GM19395 (cell line): ENCODE results near the gene ATP13A1.

Experiments used
- ATAC-seq: cut with Tn5 transposase; IDR thresholded peaks from one replicate; pipeline ENCODE4 v1.9.1; 2021; ENCODE audit warnings: mild to moderate bottlenecking, moderate library complexity; ENCODE audit not compliant: unreplicated experiment

Gene ATP13A1

GRCh38 chr19:19645233-19645870 is 18.1 kb downstream of the ATP13A1 start:
- no peak for ATAC-seq

GRCh38 chr19:19644054-19644388 is 19.5 kb downstream of the ATP13A1 start:
- ATAC-seq, result no peak

GRCh38 chr19:19643158-19644053 is 20.1 kb downstream of the ATP13A1 start, which contains the start of gene GMIP:
GMIP (minus strand) TSS chr19:19643657; CDS start chr19:19643529, 128 bp downstream.
- ATAC-seq, result peak; percentile 77

DNA sequence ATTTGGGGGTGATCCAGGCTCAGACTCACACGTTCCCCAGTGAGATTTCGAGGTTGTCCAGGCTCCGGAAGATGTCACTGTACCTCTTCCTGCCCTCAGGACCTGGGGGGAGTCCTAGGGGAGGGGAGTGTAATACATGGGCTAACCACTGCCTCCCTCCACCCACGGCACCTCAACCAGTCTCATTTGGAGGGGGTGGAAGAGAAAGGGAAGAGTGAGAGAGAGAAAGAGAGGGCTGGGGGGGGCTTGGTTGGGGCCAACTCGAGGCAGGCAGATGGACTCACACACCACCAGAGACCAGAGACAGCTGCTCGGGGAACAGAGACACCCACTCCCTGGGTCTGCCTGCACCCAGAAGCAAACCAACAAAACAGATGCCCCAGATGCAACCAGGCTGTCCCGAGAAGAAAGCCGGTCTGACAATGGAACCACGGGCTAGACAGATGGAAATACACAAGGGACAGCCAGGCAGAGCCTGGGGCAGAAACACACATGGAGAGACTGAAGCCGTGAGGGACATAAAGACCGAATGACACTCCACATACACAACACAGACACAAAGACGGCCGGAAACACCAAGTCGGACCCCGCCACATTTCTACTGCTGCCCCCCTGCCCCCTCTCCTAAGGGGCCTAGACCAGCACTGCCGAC is 20.8 kb downstream of the ATP13A1 start:
- ATAC-seq, result no peak

DNA sequence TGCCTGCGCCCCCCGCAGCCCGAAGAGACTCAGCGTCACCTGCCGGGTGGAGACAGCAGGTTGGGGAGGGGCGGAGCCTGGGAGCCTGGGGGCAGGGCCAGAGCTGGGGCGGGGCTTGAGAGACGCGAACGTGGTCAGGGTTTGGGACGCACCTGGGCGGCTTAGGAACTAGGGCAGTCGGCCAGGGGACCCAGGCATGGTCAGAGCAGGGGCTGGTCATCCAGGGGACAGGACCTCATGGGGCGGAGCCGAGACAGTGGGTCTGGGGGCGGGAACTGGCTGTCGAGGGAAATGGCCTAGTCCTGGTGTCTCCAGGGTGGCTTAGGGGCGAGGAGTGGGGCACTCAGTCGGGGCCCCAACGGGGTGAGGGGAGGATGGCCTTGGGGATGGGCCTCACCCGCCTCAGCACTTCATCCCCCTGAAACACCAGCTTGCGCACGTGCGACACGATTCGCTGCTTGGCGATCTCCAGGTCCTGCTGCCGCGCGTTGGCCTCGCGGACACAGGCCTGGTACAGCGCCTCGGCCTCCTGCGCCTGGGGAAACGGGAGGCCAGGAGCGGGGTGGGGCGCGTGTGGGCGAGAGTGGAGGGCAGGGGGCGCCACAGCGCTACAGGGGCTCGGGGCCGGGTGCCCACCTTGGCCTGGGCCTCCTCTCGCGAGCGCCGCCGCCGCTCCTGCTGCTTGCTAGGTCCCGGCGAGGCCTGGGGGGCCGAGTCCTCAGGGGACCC is 25.8 kb downstream of the ATP13A1 start:
- no peak for ATAC-seq

DNA sequence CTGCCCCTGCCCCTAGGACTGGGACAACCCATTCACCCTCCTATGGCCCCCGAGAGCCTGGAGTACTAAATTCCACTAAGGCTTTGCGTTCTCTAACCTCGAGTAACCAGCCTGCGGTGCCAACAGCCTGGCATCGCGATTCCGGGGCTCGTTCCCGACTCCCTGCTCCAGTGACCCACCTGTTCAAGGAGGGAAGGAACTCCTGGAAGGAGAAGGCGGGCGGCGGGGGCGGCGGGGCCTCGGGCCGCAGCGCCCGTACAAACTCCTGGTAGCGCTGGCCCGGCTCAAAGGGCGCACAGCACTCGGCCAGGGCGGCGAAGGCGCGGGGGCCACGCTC is 26.3 kb downstream of the ATP13A1 start:
- no peak for ATAC-seq

- no peak for ATAC-seq
Measured at GRCh38 chr19:19636573-19637185, 26.8 kb downstream of the ATP13A1 start.

DNA sequence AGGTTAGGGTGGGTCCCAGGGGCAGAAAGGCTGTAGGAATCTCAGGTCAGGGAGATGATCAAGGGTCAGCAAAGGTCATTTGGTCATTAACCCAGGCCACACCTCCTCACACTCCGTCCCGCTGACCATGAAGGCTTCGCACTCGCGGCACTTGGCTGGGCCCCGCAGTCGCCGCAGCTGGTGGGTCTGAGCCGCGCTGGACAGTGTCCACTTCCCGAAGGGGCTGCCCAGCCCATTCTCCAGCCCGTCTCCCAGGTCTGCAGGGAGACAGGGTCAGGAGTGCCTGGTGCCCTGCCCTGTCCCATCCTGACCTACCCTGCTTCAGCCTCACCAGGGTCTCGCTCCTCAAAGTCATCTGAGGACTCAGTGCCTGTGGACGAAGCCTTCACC is 28.2 kb downstream of the ATP13A1 start:
- no peak for ATAC-seq

DNA sequence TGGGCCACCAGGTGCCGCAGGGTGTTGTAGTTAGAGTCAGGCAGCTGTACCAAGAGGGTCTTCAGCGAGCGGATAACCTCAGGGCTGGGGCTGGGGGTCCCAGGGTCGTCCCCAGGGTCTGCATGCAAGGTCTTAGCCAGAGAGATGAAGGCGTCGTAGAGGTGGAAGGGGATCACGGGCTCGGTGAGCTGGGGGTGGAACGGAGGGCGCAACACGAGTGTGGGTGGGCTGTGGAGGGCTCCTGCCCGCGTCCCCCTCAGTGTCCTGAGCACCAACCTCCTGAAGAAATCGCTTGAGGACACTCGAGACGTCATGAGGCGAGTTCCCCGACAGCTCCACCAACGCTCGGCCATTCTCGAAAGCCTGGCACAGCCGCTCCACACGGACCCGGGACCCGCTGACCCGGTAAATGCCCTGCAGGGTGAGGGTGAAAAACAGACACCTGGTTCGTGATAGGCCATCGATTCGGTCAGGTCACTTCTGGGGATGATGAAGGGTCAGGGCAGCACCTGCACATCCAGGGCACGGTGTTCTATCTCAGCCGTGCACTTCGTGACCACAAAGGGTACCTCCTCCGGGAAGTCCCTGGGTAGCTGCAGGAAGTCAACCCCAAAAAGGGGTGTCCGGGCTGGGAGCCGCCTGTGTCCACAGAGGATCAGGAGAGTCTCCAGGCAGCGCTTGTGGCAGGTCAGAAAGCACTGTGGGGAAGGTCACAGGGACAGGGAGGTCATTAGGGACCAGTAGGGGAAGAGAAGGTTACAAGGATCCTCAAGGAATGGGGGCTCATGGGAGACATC is 28.8 kb downstream of the ATP13A1 start:
- ATAC-seq, result no peak

- no peak for ATAC-seq
Measured at GRCh38 chr19:19633711-19634515, 29.6 kb downstream of the ATP13A1 start.

GRCh38 chr19:19632661-19633060 is 30.8 kb downstream of the ATP13A1 start:
- no peak for ATAC-seq

GRCh38 chr19:19631346-19631745 is 32.1 kb downstream of the ATP13A1 start:
- no peak for ATAC-seq

DNA sequence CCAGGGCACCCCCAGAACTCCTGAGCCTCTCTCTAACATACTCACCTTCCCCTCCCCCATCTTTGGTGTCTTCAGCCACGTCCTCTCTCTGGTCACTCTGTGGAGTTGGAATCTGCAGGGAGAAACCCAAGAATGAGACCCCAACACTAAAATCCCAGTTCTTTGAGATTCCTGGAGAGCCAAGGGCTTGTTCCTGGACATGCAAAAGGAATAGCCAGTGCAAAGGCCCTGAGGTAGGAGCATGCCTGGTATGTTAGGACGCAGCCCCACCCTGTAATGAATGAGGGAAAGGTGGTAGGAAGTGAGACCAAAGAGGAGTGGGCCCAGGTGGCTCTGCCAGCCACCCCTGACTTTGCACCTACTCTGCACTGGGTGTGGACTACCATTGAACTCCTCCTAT is 33.0 kb downstream of the ATP13A1 start:
- ATAC-seq, result no peak

DNA sequence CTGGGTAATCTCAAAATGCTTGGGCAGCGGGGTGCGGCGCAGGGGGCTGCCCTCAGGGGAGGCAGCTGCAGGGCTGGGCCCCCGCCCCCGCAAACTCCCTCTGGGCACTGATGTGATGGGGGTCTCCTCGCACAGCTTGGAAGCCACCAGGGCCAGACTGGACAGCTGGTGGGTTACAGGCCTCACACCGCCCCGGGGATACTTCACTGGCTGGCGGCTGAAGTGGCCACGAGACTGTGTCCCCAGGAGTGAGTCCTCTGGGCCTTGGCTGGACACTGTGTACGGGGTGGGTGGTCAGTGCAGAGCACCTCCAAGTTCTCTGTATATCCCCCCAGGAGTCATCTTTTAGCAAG is 33.4 kb downstream of the ATP13A1 start:
- ATAC-seq, result no peak

GRCh38 chr19:19628501-19629134 is 34.9 kb downstream of the ATP13A1 start:
- ATAC-seq, result no peak

- no peak for ATAC-seq
Measured at GRCh38 chr19:19627621-19628500, 35.6 kb downstream of the ATP13A1 start, which contains the start of gene LPAR2. LPAR2 (minus strand) TSS chr19:19628220; CDS start chr19:19627275, 945 bp downstream.

DNA sequence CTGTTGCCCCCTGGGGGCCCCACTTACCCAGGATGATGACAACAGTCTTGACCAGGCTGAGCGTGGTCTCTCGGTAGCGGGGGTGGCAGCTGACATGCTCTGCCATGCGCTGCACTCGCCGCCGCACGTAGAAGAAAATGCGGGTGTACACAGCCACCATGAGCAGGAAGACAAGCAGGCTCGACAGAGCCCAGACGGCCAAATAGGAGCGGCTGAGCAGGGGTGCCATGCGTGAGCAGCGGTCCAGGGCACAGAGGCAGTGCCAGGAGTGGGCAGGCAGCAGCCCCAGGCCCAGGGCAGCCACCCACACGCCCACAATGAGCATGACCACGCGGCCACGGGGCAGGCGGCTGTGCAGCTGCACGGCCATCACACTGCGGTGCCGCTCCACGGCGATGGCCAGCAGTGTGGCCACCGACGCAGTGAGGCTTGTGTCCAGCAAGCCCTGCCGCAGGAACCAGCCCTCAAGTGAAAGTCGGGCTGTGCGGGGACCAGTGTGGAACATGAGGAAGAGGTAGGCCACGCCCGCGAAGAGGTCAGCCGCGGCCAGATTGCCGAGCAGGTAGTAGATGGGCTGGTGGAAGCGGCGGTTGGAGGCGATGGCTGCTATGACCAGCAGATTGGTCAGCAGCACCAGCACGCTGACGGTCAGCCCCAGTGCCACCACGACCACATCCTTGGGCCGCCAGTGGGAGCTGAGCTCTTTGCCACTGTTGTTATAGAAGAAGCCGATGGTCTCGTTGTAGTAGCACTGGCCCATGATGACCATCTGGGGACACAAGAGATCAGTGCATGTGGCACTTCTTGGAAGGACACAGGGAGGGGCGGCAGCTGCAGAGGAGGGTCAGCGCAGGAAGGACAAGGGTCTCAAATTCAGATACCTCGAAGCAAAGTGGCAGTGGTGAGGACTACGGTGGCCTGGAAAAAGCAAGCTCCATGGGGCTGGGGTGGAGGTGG is 36.7 kb downstream of the ATP13A1 start:
- no peak for ATAC-seq
